ENCODE data around the gene FLT4. TPM values are rescaled to one million over a fixed set of nuclear protein-coding genes. Genes with fewer than 3 reads are reported as not detected.

FLT4 gene
- total RNA-seq, 1 donor from 2014 or later = 3.4 TPM

- Mint-ChIP-seq H3K9me3 (no peaks in the 10 kb centered on the region), H3K27ac (peak overlapping the region; percentile 27), H3K27me3 (no peaks in the 10 kb centered on the region), H3K4me3 (no peak overlapping the region), H3K36me3 (peaks cover 36% of the 10 kb centered on the region), H3K4me1 (ENCODE audit: unreplicated experiment) (peaks cover 11% of the 10 kb centered on the region)
- DNase-seq (ENCODE audit: extremely low spot score, unreplicated experiment) = no peak
- no peak for TF ChIP-seq CTCF (conservative IDR thresholded peaks at IDR 0.05)
Observed at GRCh38 chr5:180555168-180555921, 94.1 kb downstream of the FLT4 start.

- DNase-seq (ENCODE audit: extremely low spot score, unreplicated experiment) = no peak
- Mint-ChIP-seq H3K4me1 (ENCODE audit: unreplicated experiment) (peaks cover 15% of the 10 kb centered on the region), H3K4me3 (no peak overlapping the region), H3K27ac (no peak overlapping the region), H3K36me3 (peaks cover 25% of the 10 kb centered on the region), H3K9me3 (no peaks in the 10 kb centered on the region), H3K27me3 (no peaks in the 10 kb centered on the region)
- TF ChIP-seq CTCF (conservative IDR thresholded peaks at IDR 0.05) = no peak
Observed at GRCh38 chr5:180553530-180553929, 95.9 kb downstream of the FLT4 start.

Other genes starting within 250 kb of the FLT4 start
- 49.1 and 55.7 TPM in 2 replicates for gene CNOT6, start 155.2 kb downstream of the FLT4 start, total RNA-seq (ENCODE audit: low replicate concordance)
- gene SCGB3A1, start 58.1 kb downstream of the FLT4 start, total RNA-seq (ENCODE audit: low replicate concordance) = not detected in 2 replicates
- not detected in 2 replicates for gene OR2Y1, start 90.5 kb upstream of the FLT4 start, total RNA-seq (ENCODE audit: low replicate concordance)
- gene MGAT1, start 153.2 kb upstream of the FLT4 start, total RNA-seq (ENCODE audit: low replicate concordance) = 74.8 and 93.4 TPM in 2 replicates
- gene ZFP62, start 211.7 kb upstream of the FLT4 start, total RNA-seq (ENCODE audit: low replicate concordance) = 45.6 and 49.8 TPM in 2 replicates
- 0.87 and 2.0 TPM in 2 replicates for gene BTNL8, start 249.6 kb upstream of the FLT4 start, total RNA-seq (ENCODE audit: low replicate concordance)